WTC11 (cell line): ENCODE results near the gene PHTF2. TPM values are rescaled to one million over a fixed set of nuclear protein-coding genes. Genes with fewer than 3 reads are reported as not detected.

Experiments
- ATAC-seq: fragments of 200-7000 bp; cut with Tn5 transposase; 2 replicates; pipeline ENCODE4 v1.10.0; 2021; ENCODE audit warnings: mild to moderate bottlenecking, moderate library complexity
- CTCF ChIA-PET: fragments of 300-600 bp; sonication (Branson Sonifier 250); formaldehyde crosslinking; loops from one replicate; lab custom pipeline; 2021; ENCODE audit warnings: antibody characterized with exemption; lab: Charles Lee
- POLR2A ChIA-PET: fragments of 350-600 bp; sonication (Branson Sonifier 250); formaldehyde crosslinking; loops from one replicate; lab custom pipeline; 2021; ENCODE audit warnings: antibody characterized with exemption; lab: Charles Lee
- DNase-seq: peaks from one replicate; pipeline ENCODE4 v3.0.0; 2021; ENCODE audit warnings: low spot score
- H3K27ac Mint-ChIP-seq: 2 replicates; pipeline ENCODE4 v1.8.0; 2021; ENCODE audit warnings: mixed read lengths
- H3K27me3 Mint-ChIP-seq: 2 replicates; pipeline ENCODE4 v1.8.0; 2021; ENCODE audit warnings: low read depth, mild to moderate bottlenecking, moderate library complexity, mixed read lengths
- H3K36me3 Mint-ChIP-seq: 2 replicates; pipeline ENCODE4 v1.8.0; 2021; ENCODE audit warnings: mixed read lengths
- H3K4me1 Mint-ChIP-seq: 2 replicates; pipeline ENCODE4 v1.8.0; 2022; ENCODE audit warnings: mixed read lengths
- H3K4me3 Mint-ChIP-seq: 2 replicates; pipeline ENCODE4 v1.8.0; 2021; ENCODE audit warnings: mild to moderate bottlenecking, moderate library complexity, mixed read lengths
- H3K9me3 Mint-ChIP-seq: 2 replicates; pipeline ENCODE4 v1.8.0; 2021; ENCODE audit warnings: mixed read lengths
- ELF4 ChIP-seq: sonication (generic); formaldehyde crosslinking; IDR thresholded peaks from 2 replicates; pipeline ENCODE4 v1.8.1; 2022; ENCODE audit warnings: low read depth, mild to moderate bottlenecking, moderate library complexity, missing genetic modification reagents
- FOXJ3 ChIP-seq: sonication (generic); formaldehyde crosslinking; IDR thresholded peaks from 2 replicates; pipeline ENCODE4 v1.9.0; 2021; ENCODE audit warnings: missing genetic modification reagents, mild to moderate bottlenecking, borderline replicate concordance
- GRHL2 ChIP-seq: fragments of 250-450 bp; sonication (Bioruptor Pico); IDR thresholded peaks from 2 replicates; pipeline ENCODE4 v1.8.0; 2022; ENCODE audit warnings: mild to moderate bottlenecking, moderate library complexity; ENCODE audit not compliant: insufficient replicate concordance, severe bottlenecking
- HMGA2 ChIP-seq: fragments of 250-450 bp; sonication (Bioruptor Pico); IDR thresholded peaks from 2 replicates; pipeline ENCODE4 v1.4.0; 2021; ENCODE audit warnings: mild to moderate bottlenecking, moderate library complexity
- JUN ChIP-seq: sonication (generic); formaldehyde crosslinking; IDR thresholded peaks from 2 replicates; pipeline ENCODE4 v1.8.0; 2023; ENCODE audit warnings: mild to moderate bottlenecking, missing genetic modification reagents
- MXD4 ChIP-seq: fragments of 250-450 bp; sonication (Bioruptor Pico); IDR thresholded peaks from 2 replicates; pipeline ENCODE4 v1.8.0; 2021; ENCODE audit warnings: mild to moderate bottlenecking, moderate library complexity, borderline replicate concordance
- NFATC4 ChIP-seq: fragments of 250-450 bp; sonication (Bioruptor Pico); IDR thresholded peaks from 2 replicates; pipeline ENCODE4 v1.9.0; 2021; ENCODE audit warnings: mild to moderate bottlenecking
- NFYB ChIP-seq: sonication (generic); formaldehyde crosslinking; conservative IDR thresholded peaks from 2 replicates; pipeline ENCODE4 v1.8.0; 2022; ENCODE audit warnings: low read depth, missing genetic modification reagents
- NR1H2 ChIP-seq: sonication (generic); formaldehyde crosslinking; IDR thresholded peaks from 2 replicates; pipeline ENCODE4 v1.9.0; 2021; ENCODE audit warnings: mild to moderate bottlenecking, moderate library complexity, missing genetic modification reagents
- OVOL2 ChIP-seq: fragments of 250-450 bp; sonication (Bioruptor Pico); IDR thresholded peaks from 2 replicates; pipeline ENCODE4 v1.9.0; 2021; ENCODE audit warnings: mild to moderate bottlenecking, borderline replicate concordance
- PRRX2 ChIP-seq: fragments of 250-450 bp; sonication (Bioruptor Pico); IDR thresholded peaks from 2 replicates; pipeline ENCODE4 v1.8.0; 2021; ENCODE audit warnings: mild to moderate bottlenecking
- TP53 ChIP-seq: sonication (generic); formaldehyde crosslinking; IDR thresholded peaks from 2 replicates; pipeline ENCODE4 v1.8.1; 2023; ENCODE audit warnings: mild to moderate bottlenecking, missing genetic modification reagents
- ZBTB21 ChIP-seq: sonication (generic); formaldehyde crosslinking; IDR thresholded peaks from 2 replicates; pipeline ENCODE4 v1.8.1; 2023; ENCODE audit warnings: mild to moderate bottlenecking, missing genetic modification reagents, borderline replicate concordance
- ZNF138 ChIP-seq: sonication (generic); formaldehyde crosslinking; conservative IDR thresholded peaks from 2 replicates; pipeline ENCODE4 v1.8.1; 2022; ENCODE audit warnings: mild to moderate bottlenecking, moderate library complexity, missing genetic modification reagents
- ZNF263 ChIP-seq: sonication (generic); formaldehyde crosslinking; IDR thresholded peaks from 2 replicates; pipeline ENCODE4 v1.8.1; 2022; ENCODE audit warnings: low read depth, mild to moderate bottlenecking, moderate library complexity, missing genetic modification reagents
- ZNF396 ChIP-seq: fragments of 250-450 bp; sonication (Bioruptor Pico); IDR thresholded peaks from 2 replicates; pipeline ENCODE4 v1.8.0; 2021; ENCODE audit warnings: mild to moderate bottlenecking, moderate library complexity, borderline replicate concordance
- ZNF423 ChIP-seq: fragments of 250-450 bp; sonication (Bioruptor Pico); IDR thresholded peaks from 2 replicates; pipeline ENCODE4 v2.1.2; 2022; ENCODE audit warnings: mild to moderate bottlenecking, moderate library complexity
- total RNA-seq: library from RNA; stranded (reverse); gene quantifications from 3 replicates; pipeline ENCODE4 v1.2.3, GENCODE V29; 2021
- TF ChIP-seq, protein P1 (sequence below): sonication (generic); formaldehyde crosslinking; IDR thresholded peaks from 2 replicates; pipeline ENCODE4 v1.8.0; 2022; ENCODE audit warnings: mild to moderate bottlenecking, missing genetic modification reagents
- TF ChIP-seq, protein P2 (sequence below): sonication (generic); formaldehyde crosslinking; IDR thresholded peaks from 2 replicates; pipeline ENCODE4 v1.8.0; 2022; ENCODE audit warnings: mild to moderate bottlenecking, missing genetic modification reagents
- TF ChIP-seq, protein P3 (sequence below): sonication (generic); formaldehyde crosslinking; IDR thresholded peaks from 2 replicates; pipeline ENCODE4 v1.8.0; 2023; ENCODE audit warnings: missing genetic modification reagents, mild to moderate bottlenecking, borderline replicate concordance
- TF ChIP-seq, protein P4 (sequence below): sonication (generic); formaldehyde crosslinking; IDR thresholded peaks from 2 replicates; pipeline ENCODE4 v1.8.1; 2022; ENCODE audit warnings: mild to moderate bottlenecking, missing genetic modification reagents, moderate library complexity, borderline replicate concordance
- TF ChIP-seq, protein P5 (sequence below): sonication (generic); formaldehyde crosslinking; IDR thresholded peaks from 2 replicates; pipeline ENCODE4 v1.8.1; 2022; ENCODE audit warnings: missing genetic modification reagents, borderline replicate concordance
- TF ChIP-seq, protein P6 (sequence below): sonication (generic); formaldehyde crosslinking; IDR thresholded peaks from 2 replicates; pipeline ENCODE4 v1.8.1; 2022; ENCODE audit warnings: low read depth, mild to moderate bottlenecking, moderate library complexity, missing genetic modification reagents, borderline replicate concordance

PHTF2 gene
- total RNA-seq, 1 experiment from 2014 or later, result 17.9 TPM

DNA sequence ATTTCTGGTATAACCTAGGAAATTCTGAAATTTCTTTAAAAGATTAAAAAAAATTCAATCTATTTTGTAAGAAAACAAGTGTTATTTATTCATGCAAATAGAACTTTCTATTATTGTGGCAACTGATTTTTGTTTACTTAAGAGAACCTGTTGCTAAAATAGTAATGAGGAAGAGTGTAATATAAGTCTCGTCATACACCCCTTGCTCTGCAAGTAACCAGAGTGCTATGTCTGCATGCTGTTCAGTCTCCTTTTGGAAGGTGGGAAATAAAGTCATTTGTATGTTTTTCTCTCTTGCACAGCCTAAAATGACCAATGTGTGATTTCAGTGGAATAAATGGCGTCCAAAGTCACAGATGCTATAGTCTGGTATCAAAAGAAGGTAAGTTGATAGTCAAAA is 41.3 kb downstream of the PHTF2 start:
- TF ChIP-seq ZNF423 (no peak), NR1H2 (CRISPR knock-in tag) (no peak), FOXJ3 (CRISPR knock-in tag) (no peak), ELF4 (CRISPR knock-in tag) (no peak), ZBTB21 (CRISPR knock-in tag) (no peak), NFATC4 (CRISPR knock-in tag) (no peak)
- TF ChIP-seq, protein P1, sequence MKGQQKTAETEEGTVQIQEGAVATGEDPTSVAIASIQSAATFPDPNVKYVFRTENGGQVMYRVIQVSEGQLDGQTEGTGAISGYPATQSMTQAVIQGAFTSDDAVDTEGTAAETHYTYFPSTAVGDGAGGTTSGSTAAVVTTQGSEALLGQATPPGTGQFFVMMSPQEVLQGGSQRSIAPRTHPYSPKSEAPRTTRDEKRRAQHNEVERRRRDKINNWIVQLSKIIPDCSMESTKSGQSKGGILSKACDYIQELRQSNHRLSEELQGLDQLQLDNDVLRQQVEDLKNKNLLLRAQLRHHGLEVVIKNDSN (CRISPR knock-in tag), result no peak
- TF ChIP-seq, protein P2, sequence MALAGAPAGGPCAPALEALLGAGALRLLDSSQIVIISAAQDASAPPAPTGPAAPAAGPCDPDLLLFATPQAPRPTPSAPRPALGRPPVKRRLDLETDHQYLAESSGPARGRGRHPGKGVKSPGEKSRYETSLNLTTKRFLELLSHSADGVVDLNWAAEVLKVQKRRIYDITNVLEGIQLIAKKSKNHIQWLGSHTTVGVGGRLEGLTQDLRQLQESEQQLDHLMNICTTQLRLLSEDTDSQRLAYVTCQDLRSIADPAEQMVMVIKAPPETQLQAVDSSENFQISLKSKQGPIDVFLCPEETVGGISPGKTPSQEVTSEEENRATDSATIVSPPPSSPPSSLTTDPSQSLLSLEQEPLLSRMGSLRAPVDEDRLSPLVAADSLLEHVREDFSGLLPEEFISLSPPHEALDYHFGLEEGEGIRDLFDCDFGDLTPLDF (CRISPR knock-in tag), result no peak
- TF ChIP-seq, protein P3, sequence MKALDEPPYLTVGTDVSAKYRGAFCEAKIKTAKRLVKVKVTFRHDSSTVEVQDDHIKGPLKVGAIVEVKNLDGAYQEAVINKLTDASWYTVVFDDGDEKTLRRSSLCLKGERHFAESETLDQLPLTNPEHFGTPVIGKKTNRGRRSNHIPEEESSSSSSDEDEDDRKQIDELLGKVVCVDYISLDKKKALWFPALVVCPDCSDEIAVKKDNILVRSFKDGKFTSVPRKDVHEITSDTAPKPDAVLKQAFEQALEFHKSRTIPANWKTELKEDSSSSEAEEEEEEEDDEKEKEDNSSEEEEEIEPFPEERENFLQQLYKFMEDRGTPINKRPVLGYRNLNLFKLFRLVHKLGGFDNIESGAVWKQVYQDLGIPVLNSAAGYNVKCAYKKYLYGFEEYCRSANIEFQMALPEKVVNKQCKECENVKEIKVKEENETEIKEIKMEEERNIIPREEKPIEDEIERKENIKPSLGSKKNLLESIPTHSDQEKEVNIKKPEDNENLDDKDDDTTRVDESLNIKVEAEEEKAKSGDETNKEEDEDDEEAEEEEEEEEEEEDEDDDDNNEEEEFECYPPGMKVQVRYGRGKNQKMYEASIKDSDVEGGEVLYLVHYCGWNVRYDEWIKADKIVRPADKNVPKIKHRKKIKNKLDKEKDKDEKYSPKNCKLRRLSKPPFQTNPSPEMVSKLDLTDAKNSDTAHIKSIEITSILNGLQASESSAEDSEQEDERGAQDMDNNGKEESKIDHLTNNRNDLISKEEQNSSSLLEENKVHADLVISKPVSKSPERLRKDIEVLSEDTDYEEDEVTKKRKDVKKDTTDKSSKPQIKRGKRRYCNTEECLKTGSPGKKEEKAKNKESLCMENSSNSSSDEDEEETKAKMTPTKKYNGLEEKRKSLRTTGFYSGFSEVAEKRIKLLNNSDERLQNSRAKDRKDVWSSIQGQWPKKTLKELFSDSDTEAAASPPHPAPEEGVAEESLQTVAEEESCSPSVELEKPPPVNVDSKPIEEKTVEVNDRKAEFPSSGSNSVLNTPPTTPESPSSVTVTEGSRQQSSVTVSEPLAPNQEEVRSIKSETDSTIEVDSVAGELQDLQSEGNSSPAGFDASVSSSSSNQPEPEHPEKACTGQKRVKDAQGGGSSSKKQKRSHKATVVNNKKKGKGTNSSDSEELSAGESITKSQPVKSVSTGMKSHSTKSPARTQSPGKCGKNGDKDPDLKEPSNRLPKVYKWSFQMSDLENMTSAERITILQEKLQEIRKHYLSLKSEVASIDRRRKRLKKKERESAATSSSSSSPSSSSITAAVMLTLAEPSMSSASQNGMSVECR, result no peak
- H3K27ac Mint-ChIP-seq, result no peak overlapping the region
- CTCF ChIA-PET, result no interaction called here

DNA sequence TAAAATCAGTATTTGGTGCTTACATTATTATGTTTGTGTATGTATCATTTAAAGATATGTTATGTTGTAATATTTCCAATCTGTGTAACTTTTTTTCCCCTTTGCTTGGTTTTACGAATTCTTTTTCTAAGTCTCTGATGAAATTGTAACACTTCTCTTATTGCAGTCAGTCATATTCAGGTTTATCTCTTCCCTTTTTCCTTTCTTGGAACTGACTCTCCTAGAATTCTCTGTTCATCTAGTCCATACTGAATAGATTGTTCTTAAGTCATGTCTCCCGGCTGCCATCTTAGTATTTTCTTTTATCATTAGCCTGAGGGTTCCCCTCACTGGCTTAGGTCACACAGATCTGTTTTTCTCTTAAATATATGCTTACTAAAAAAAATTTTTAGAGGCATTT is 44.6 kb downstream of the PHTF2 start:
- Mint-ChIP-seq H3K36me3 (no peaks in the 10 kb centered on the region), H3K27ac (no peak overlapping the region), H3K27me3 (no peaks in the 10 kb centered on the region), H3K9me3 (no peaks in the 10 kb centered on the region), H3K4me3 (no peak overlapping the region), H3K4me1 (peaks cover 14% of the 10 kb centered on the region; the same call in 1 of the 2 replicates)
- no peak for DNase-seq
- TF ChIP-seq GRHL2, result no peak
- TF ChIP-seq ZNF138, result no peak
- no peak for TF ChIP-seq PRRX2 (CRISPR knock-in tag)
- TF ChIP-seq, protein P4, sequence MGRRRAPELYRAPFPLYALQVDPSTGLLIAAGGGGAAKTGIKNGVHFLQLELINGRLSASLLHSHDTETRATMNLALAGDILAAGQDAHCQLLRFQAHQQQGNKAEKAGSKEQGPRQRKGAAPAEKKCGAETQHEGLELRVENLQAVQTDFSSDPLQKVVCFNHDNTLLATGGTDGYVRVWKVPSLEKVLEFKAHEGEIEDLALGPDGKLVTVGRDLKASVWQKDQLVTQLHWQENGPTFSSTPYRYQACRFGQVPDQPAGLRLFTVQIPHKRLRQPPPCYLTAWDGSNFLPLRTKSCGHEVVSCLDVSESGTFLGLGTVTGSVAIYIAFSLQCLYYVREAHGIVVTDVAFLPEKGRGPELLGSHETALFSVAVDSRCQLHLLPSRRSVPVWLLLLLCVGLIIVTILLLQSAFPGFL (CRISPR knock-in tag), result no peak
- TF ChIP-seq HMGA2 (CRISPR knock-in tag), result no peak
- no peak for TF ChIP-seq OVOL2 (CRISPR knock-in tag)
- no peak for TF ChIP-seq ELF4 (CRISPR knock-in tag)
- TF ChIP-seq NFYB (CRISPR knock-in tag), result no peak
- TF ChIP-seq, protein P5, sequence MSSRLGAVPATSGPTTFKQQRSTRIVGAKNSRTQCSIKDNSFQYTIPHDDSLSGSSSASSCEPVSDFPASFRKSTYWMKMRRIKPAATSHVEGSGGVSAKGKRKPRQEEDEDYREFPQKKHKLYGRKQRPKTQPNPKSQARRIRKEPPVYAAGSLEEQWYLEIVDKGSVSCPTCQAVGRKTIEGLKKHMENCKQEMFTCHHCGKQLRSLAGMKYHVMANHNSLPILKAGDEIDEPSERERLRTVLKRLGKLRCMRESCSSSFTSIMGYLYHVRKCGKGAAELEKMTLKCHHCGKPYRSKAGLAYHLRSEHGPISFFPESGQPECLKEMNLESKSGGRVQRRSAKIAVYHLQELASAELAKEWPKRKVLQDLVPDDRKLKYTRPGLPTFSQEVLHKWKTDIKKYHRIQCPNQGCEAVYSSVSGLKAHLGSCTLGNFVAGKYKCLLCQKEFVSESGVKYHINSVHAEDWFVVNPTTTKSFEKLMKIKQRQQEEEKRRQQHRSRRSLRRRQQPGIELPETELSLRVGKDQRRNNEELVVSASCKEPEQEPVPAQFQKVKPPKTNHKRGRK (CRISPR knock-in tag), result no peak
- no peak for TF ChIP-seq ZNF263 (CRISPR knock-in tag)
- no peak for TF ChIP-seq MXD4 (CRISPR knock-in tag)
- TF ChIP-seq, protein P6, sequence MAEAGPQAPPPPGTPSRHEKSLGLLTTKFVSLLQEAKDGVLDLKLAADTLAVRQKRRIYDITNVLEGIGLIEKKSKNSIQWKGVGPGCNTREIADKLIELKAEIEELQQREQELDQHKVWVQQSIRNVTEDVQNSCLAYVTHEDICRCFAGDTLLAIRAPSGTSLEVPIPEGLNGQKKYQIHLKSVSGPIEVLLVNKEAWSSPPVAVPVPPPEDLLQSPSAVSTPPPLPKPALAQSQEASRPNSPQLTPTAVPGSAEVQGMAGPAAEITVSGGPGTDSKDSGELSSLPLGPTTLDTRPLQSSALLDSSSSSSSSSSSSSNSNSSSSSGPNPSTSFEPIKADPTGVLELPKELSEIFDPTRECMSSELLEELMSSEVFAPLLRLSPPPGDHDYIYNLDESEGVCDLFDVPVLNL (CRISPR knock-in tag), result no peak
- TF ChIP-seq TP53 (CRISPR knock-in tag), result no peak
- no peak for TF ChIP-seq ZNF396 (CRISPR knock-in tag)
- no peak for TF ChIP-seq JUN (CRISPR knock-in tag)
- CTCF ChIA-PET, result no interaction called here
- no peak for ATAC-seq
- POLR2A ChIA-PET, result no interaction called here

More for the DNA sequence above, 41.3 kb downstream of the PHTF2 start:
- Mint-ChIP-seq H3K4me1 (peaks cover 4% of the 10 kb centered on the region; the same call in 1 of the 2 replicates), H3K27me3 (no peaks in the 10 kb centered on the region), H3K36me3 (no peaks in the 10 kb centered on the region), H3K4me3 (no peak overlapping the region), H3K9me3 (peaks cover 7% of the 10 kb centered on the region)
- DNase-seq (no peak), ATAC-seq (no peak)
- POLR2A ChIA-PET, result no interaction called here
